H1 (cell line): ENCODE data around the gene CFHR3. TPM values are rescaled to one million over a fixed set of nuclear protein-coding genes. Genes with fewer than 3 reads are reported as not detected.
"Not testable (repeated sequence)": the region's sequence is repeated elsewhere in the genome, so short reads cannot be mapped to it uniquely, and the experiment has no call there.

Experiments
- CTCF ChIA-PET: fragments of 300-600 bp; sonication (Branson Sonifier 250); formaldehyde crosslinking; loops from one replicate; lab custom pipeline; 2021; ENCODE audit not compliant: partially characterized antibody; lab: Charles Lee
- POLR2A ChIA-PET: fragments of 300-600 bp; sonication (Branson Sonifier 250); formaldehyde crosslinking; loops from one replicate; lab custom pipeline; 2021; ENCODE audit warnings: inconsistent platforms; ENCODE audit not compliant: partially characterized antibody; lab: Charles Lee
- DNase-seq, 2 experiments: peaks; one replicate each; pipeline versions ENCODE4 v3.0.0 to v3.0.0-alpha.2; 2010 to 2022; ENCODE audit warnings: low spot score in 2 of 2, low read depth in 1 of 2, mixed read lengths in 1 of 2
- FAIRE-seq: peaks from 2 replicates; lab custom pipeline; 2011; peaks lifted over from hg19 to GRCh38; lab: Jason Lieb, UNC
- H2AFZ ChIP-seq: 2 replicates; pipeline ENCODE4 v1.8.1; 2012; ENCODE audit warnings: low read length, inconsistent platforms
- H2AK5ac ChIP-seq: 2 replicates; pipeline ENCODE4 v1.6.1; 2013; ENCODE audit warnings: low read depth, low read length
- H2BK120ac ChIP-seq: replicated peaks from 2 replicates; pipeline ENCODE3; 2013; ENCODE audit warnings: low read depth, low read length, inconsistent platforms
- H2BK12ac ChIP-seq: 2 replicates; pipeline ENCODE4 v1.6.1; 2013; ENCODE audit warnings: low read depth, low read length
- H2BK15ac ChIP-seq: 2 replicates; pipeline ENCODE4 v1.6.1; 2013; ENCODE audit warnings: low read length
- H2BK20ac ChIP-seq: 2 replicates; pipeline ENCODE4 v1.6.1; 2013; ENCODE audit warnings: low read length
- H2BK5ac ChIP-seq: 2 replicates; pipeline ENCODE4 v1.6.1; 2013; ENCODE audit warnings: low read depth, low read length
- H3K14ac ChIP-seq: 2 replicates; pipeline ENCODE4 v1.6.1; 2013; ENCODE audit warnings: inconsistent platforms; ENCODE audit not compliant: insufficient read length
- H3K18ac ChIP-seq: 2 replicates; pipeline ENCODE4 v1.6.1; 2013; ENCODE audit warnings: low read length; ENCODE audit errors: extremely low read depth
- H3K23ac ChIP-seq: 2 replicates; pipeline ENCODE4 v1.6.1; 2013; ENCODE audit warnings: inconsistent platforms; ENCODE audit not compliant: insufficient read length
- H3K23me2 ChIP-seq: 2 replicates; pipeline ENCODE4 v1.6.1; 2013; ENCODE audit warnings: low read depth, low read length
- H3K27ac ChIP-seq: 2 replicates; pipeline ENCODE4 v1.6.1; 2011; ENCODE audit warnings: low read depth, low read length, inconsistent platforms
- H3K27me3 ChIP-seq, 4 experiments: replicated peaks in 1 of 4; 1 replicate in 1 of 4; 2 replicates in 3 of 4; pipeline versions ENCODE4 v1.6.1 to v1.8.1; 2011 to 2013; ENCODE audit warnings: low read length in 3 of 4, mild to moderate bottlenecking in 3 of 4, inconsistent platforms in 2 of 4, mixed read lengths in 2 of 4, moderate library complexity in 1 of 4; ENCODE audit not compliant: control insufficient read depth in 3 of 4, insufficient read depth in 3 of 4; ENCODE audit errors: extremely low read depth in 1 of 4
- H3K36me3 ChIP-seq, 4 experiments: 2 replicates each; pipeline versions ENCODE4 v1.6.1 to v1.8.1; 2011 to 2013; ENCODE audit warnings: mild to moderate bottlenecking in 4 of 4, low read length in 3 of 4, moderate library complexity in 2 of 4, control low read depth in 1 of 4, inconsistent platforms in 1 of 4; ENCODE audit not compliant: insufficient read depth in 4 of 4, control insufficient read depth in 2 of 4
- H3K4ac ChIP-seq: replicated peaks from 2 replicates; pipeline ENCODE3; 2013; ENCODE audit warnings: low read length, low read depth, mixed read lengths, inconsistent platforms; ENCODE audit not compliant: insufficient read length
- H3K4me1 ChIP-seq, 4 experiments: replicated peaks in 1 of 4; 1 replicate in 1 of 4; 2 replicates in 3 of 4; pipeline versions ENCODE4 v1.6.1 to v1.8.1; 2011 to 2013; ENCODE audit warnings: low read length in 3 of 4, inconsistent platforms in 2 of 4, mixed read lengths in 1 of 4; ENCODE audit not compliant: insufficient read depth in 4 of 4, control insufficient read depth in 3 of 4
- H3K4me2 ChIP-seq, 2 experiments: 2 replicates each; pipeline versions ENCODE4 v1.6.1 to v1.8.1; 2011 to 2013; ENCODE audit warnings: low read depth in 2 of 2, low read length in 2 of 2, control low read depth in 1 of 2, inconsistent platforms in 1 of 2, mild to moderate bottlenecking in 1 of 2; ENCODE audit not compliant: insufficient read depth in 1 of 2
- H3K4me3 ChIP-seq, 4 experiments: fragments of 200-600, 300-600 bp in 1 of 4; sonication (generic), shearing (Covaris generic), sonication (Bioruptor Twin) in 1 of 4; 2 replicates each; pipeline versions ENCODE4 v1.5.1 to v1.8.1; 2011 to 2016; ENCODE audit warnings: low read length in 4 of 4, low read depth in 3 of 4, control low read depth in 2 of 4, inconsistent platforms in 2 of 4, mild to moderate bottlenecking in 2 of 4, mixed read lengths in 1 of 4, moderate library complexity in 1 of 4; ENCODE audit not compliant: insufficient read depth in 2 of 4; ENCODE audit errors: extremely low read depth in 1 of 4
- H3K56ac ChIP-seq: replicated peaks from 2 replicates; pipeline ENCODE3; 2013; ENCODE audit warnings: low read depth, mild to moderate bottlenecking, mixed read lengths, low read length, inconsistent platforms; ENCODE audit not compliant: insufficient read length
- H3K79me1 ChIP-seq: 2 replicates; pipeline ENCODE4 v1.6.1; 2013; ENCODE audit warnings: low read depth, low read length, control low read depth
- H3K79me2 ChIP-seq, 2 experiments: 2 replicates each; pipeline versions ENCODE4 v1.6.1 to v1.8.1; 2012 to 2013; ENCODE audit warnings: low read length in 2 of 2, mild to moderate bottlenecking in 2 of 2, inconsistent platforms in 1 of 2; ENCODE audit not compliant: insufficient read depth in 2 of 2, control insufficient read depth in 1 of 2
- H3K9ac ChIP-seq, 4 experiments: replicated peaks in 1 of 4; 1 replicate in 1 of 4; 2 replicates in 3 of 4; pipeline versions ENCODE4 v1.6.1 to v1.8.1; 2011 to 2013; ENCODE audit warnings: low read depth in 3 of 4, low read length in 3 of 4, control low read depth in 2 of 4, mild to moderate bottlenecking in 2 of 4, moderate library complexity in 2 of 4, inconsistent platforms in 1 of 4; ENCODE audit errors: extremely low read depth in 1 of 4
- H3K9me3 ChIP-seq, 2 experiments: 2 replicates each; pipeline versions ENCODE4 v1.6.1 to v1.8.1; 2012 to 2013; ENCODE audit warnings: mild to moderate bottlenecking in 2 of 2, moderate library complexity in 2 of 2, control low read depth in 1 of 2, inconsistent platforms in 1 of 2, low read depth in 1 of 2, low read length in 1 of 2, mixed read lengths in 1 of 2; ENCODE audit not compliant: insufficient read depth in 2 of 2
- H4K20me1 ChIP-seq, 2 experiments: replicated peaks in 1 of 2; 2 replicates each; pipeline versions ENCODE3 to v1.8.1; 2011 to 2013; ENCODE audit warnings: inconsistent platforms in 2 of 2, low read length in 2 of 2, mild to moderate bottlenecking in 1 of 2; ENCODE audit not compliant: insufficient read depth in 2 of 2, control insufficient read depth in 1 of 2
- H4K5ac ChIP-seq: 2 replicates; pipeline ENCODE4 v1.6.1; 2013; ENCODE audit warnings: low read length, low read depth, mixed read lengths, inconsistent platforms; ENCODE audit not compliant: insufficient read length
- H4K8ac ChIP-seq: 2 replicates; pipeline ENCODE4 v1.8.0; 2013; ENCODE audit warnings: mild to moderate bottlenecking, moderate library complexity, low read length, inconsistent platforms; ENCODE audit not compliant: insufficient read depth; ENCODE audit errors: extremely low read depth
- H4K91ac ChIP-seq: replicated peaks from 2 replicates; pipeline ENCODE3; 2013; ENCODE audit warnings: low read length, mixed read lengths, inconsistent platforms; ENCODE audit not compliant: insufficient read length
- WGBS, 2 experiments: shearing (Covaris generic) in 1 of 2; methylation state at CpG; one replicate each; pipeline versions ENCODE4 v1.1.6 to v1.1.7; 2013 to 2015; ENCODE audit warnings: low lambda C conversion rate in 2 of 2, mixed read lengths in 2 of 2, inconsistent platforms in 1 of 2, low coverage in 1 of 2, missing lambda C conversion rate in 1 of 2; ENCODE audit not compliant: insufficient replicate concordance in 2 of 2, insufficient coverage in 1 of 2, insufficient read length in 1 of 2; ENCODE audit errors: extremely low coverage in 1 of 2, missing lambda C conversion rate in 1 of 2; 5-methylcytosine and 5-hydroxymethylcytosine counted together
- polyA plus RNA-seq, 7 experiments: library from polyadenylated mRNA; depleted of rRNA in 3 of 7; stranded (reverse) in 5 of 7; unstranded in 2 of 7; fragments of >200 nt in 5 of 7; fragments of 200-250 nt in 2 of 7; gene quantifications; 1 replicate in 5 of 7; 2 replicates in 1 of 7; 4 replicates in 1 of 7; pipeline versions ENCODE4 v1.2.1 to v1.2.3, GENCODE V29; 2011 to 2013; ENCODE audit warnings: missing spikeins in 2 of 7, mixed read lengths in 2 of 7
- total RNA-seq: library from RNA; stranded (reverse); fragmentation: NEBNext Ultra II Directional; extraction: Animal tissue kit (Norgen Biotek cat#: 25700); gene quantifications from 2 replicates; pipeline ENCODE4 v1.2.1, GENCODE V29; 2021

The CFHR3 gene
- total and polyA plus RNA-seq, 2 of the 8 experiments (the other 6 are each of a cell fraction or from before 2014, with no cell fraction given): 0.20 to 0.52 TPM

DNA sequence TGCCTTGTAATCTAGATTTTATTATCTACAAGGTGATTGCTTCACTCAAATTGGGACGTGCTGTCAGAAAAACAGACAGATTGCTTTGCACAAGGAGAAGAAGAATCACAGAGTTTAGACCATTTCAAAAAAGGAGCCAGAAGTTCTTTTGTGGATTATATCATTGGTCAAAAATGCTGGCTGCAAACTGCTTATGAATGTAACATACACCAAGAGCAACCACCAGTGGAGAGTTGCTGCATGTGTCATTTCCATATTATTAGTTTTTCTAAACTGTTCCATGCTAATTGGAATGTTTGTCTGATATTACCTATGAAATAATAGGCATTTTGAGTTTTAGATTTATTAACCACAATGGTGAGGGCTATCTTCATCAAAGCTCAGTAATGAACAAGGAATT lies 27.3 kb downstream of the CFHR3 start:
- H3K18ac ChIP-seq, H4K20me1 ChIP-seq, H3K9me3 ChIP-seq, FAIRE-seq, H3K23me2 ChIP-seq, H3K4me3 ChIP-seq, H3K79me1 ChIP-seq, H3K27me3 ChIP-seq, H3K4me2 ChIP-seq, H3K4ac ChIP-seq, H3K23ac ChIP-seq, H2BK120ac ChIP-seq, H3K79me2 ChIP-seq, H3K27ac ChIP-seq, H2AFZ ChIP-seq, CTCF ChIA-PET, H2BK15ac ChIP-seq, DNase-seq, H4K5ac ChIP-seq, H2BK5ac ChIP-seq, H2BK12ac ChIP-seq, H3K9ac ChIP-seq, H4K8ac ChIP-seq, H2AK5ac ChIP-seq, H3K56ac ChIP-seq, POLR2A ChIA-PET, H2BK20ac ChIP-seq, H3K14ac ChIP-seq, H3K36me3 ChIP-seq, H4K91ac ChIP-seq, H3K4me1 ChIP-seq: not testable (repeated sequence)
- WGBS, 2 experiments: 60% methylated on average over 1 of the region's 1 CpG; no CpG with 5 or more reads in 1 of the 2 experiments
